Ureter (tissue), 1 donor: Measurements from ENCODE around the gene PPP1R12B. TPM values are rescaled to one million over a fixed set of nuclear protein-coding genes. Genes with fewer than 3 reads are reported as not detected.
"Not testable (repeated sequence)": the region's sequence is repeated elsewhere in the genome, so short reads cannot be mapped to it uniquely, and the experiment has no call there.

Experiments used
- DNase-seq: peaks from one replicate; pipeline ENCODE4 v3.0.0-alpha.2; 2020; ENCODE audit warnings: low spot score
- total RNA-seq: library from RNA; stranded (reverse); gene quantifications from one replicate; pipeline ENCODE4 v1.2.4, GENCODE V29; 2023
- donor health status: DM: yes; HTN: yes; CAD: no.

Gene PPP1R12B
- total RNA-seq, 1 donor from 2014 or later, result 207 TPM

DNA sequence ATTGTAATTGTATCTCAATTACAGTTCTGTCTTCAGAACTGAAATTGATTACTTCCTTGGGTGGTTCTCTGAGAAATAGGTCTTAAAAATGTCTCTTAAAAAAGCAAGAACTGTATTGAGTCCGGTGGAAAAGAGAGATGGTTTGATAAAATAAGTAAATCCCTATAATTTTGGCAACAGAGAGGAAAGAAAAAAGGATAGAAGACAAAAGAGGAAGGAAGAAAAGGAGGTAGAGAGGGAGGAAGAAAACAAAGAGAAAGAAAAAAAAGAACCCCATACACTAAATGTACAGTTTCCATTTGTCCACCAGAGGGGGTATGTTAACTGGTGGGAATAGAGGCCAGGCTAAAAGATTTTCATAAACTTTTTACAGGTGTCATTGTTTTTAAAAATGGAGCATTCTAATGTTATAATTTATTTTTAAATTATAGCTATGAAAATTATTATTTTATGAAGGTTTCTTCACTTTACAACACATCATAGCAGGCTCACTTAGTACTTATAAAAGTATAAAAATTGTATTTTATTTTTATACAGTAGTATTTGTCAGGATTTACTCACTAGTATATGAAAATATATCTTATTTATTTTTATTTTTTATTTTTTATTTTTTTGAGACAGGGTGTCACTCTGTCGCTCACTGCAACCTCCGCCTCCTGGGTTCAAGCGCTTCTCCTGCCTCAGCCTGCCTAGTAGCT lies 4.7 kb upstream of the PPP1R12B start:
- no peak for DNase-seq

- no peak for DNase-seq
Observed at GRCh38 chr1:202348005-202348508, 442 bp upstream of the PPP1R12B start.

GRCh38 chr1:202349206-202349928 lies 868 bp downstream of the PPP1R12B start:
- no peak for DNase-seq

DNA sequence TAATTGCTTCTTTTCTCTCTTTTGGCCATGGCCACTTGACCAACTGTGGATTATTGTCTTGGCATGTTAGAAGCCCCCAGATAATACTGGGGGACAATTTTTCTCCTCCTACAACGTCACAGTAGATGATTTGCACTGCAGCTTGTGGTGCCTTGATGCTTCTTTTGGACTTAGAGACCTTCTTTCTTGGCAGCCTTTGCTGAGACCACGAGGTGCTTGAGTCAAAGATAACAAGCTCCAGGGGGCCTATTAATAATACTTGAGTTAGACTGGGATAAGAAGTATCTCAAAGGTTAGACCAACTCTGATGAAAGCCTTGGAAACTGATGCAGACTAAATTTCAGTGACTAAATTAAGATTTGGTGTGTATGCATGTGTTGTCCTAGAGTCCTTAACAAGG lies 3.2 kb downstream of the PPP1R12B start:
- no peak for DNase-seq

- DNase-seq, result not testable (repeated sequence)
Observed at GRCh38 chr1:202352583-202353197, 4.2 kb downstream of the PPP1R12B start.

DNA sequence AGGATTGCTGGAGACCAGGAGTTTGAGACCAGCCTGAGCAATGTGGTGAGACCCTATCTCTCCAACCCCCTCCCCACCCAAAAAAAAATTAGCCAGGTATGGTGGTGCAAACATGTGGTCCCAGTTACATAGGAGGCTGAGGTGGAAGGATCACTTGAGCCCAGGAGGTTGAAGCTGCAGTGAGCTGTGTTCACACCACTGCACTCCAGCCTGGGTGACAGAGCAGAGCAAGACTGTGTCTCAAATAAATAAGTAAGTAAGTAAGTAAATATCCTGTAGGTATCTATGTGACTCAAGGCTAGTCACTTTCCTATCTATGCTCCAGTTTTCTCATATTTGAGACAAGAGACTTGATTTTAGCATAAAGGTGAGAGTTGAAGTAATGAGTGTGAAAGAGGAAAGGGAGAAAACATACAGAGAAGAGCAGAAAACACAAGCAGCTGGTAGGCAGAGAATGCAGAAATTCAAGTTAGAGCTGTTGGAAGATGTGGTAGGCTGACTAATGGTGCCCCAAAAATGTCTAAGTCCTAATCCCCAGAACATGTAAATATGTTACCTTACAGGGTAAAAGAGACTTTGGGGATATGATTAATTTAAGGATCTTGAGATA lies 7.5 kb downstream of the PPP1R12B start:
- DNase-seq, result no peak

- DNase-seq, result no peak
Observed at GRCh38 chr1:202357506-202357905, 9.0 kb downstream of the PPP1R12B start.

DNA sequence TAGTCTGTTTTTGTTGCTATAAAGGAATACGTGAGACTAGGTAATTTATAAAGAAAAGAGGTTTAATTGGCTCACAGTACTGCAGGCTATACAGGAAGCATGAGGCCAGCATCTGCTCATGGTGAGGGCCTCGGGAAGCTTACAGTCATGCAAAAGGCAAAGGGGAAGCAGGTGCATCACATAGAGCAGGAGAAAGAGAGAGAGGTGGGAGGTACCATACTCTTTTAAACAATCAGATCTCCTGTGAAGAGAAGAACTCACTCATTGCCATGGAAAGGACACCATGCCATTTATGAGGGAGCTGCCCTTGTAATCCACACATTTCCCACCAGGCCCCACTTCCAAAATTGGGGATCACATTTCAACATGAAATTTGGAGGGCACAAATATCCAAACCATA lies 12.7 kb downstream of the PPP1R12B start:
- no peak for DNase-seq

- DNase-seq, result no peak
Observed at GRCh38 chr1:202361701-202362100, 13.2 kb downstream of the PPP1R12B start.

DNA sequence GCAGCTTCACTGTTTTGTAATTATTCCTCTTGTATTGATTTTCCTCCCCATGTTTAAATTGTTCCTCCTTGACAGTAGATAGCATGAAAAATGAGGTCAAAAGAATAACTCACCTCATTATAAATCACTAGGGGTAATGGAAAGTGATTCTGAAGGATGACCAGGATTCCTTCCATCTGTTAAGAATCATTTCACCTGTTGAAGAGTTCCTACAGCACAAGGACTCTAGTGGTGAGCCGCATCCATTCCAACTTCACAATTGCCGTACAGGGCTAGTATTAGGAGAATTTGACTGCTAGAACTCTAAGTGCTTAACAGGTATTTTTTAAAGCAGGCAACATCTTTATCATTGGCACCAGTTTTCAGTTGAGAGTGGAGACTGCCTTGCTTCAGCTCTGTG lies 13.7 kb downstream of the PPP1R12B start:
- DNase-seq, result no peak

GRCh38 chr1:202365092-202365815 lies 16.8 kb downstream of the PPP1R12B start:
- no peak for DNase-seq

DNA sequence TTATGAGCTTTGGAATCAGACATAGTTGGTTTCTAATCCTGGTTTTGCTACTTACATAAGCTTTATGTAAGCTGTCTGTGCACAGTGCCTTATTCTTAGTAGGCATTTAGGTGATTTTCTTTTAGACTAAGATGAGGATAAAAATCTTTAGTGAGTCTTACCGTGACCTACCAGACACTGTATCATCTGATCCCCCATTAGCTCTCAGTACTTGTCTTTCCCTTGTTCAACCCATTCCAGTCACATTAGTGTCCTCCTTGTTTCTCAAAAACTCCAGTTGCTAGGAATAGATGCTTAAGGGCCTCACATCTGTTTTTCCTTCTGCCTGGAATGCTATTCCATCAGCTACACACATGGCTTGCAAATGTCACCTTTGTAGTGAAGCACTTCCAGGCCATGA lies 18.8 kb downstream of the PPP1R12B start:
- DNase-seq, result no peak

DNA sequence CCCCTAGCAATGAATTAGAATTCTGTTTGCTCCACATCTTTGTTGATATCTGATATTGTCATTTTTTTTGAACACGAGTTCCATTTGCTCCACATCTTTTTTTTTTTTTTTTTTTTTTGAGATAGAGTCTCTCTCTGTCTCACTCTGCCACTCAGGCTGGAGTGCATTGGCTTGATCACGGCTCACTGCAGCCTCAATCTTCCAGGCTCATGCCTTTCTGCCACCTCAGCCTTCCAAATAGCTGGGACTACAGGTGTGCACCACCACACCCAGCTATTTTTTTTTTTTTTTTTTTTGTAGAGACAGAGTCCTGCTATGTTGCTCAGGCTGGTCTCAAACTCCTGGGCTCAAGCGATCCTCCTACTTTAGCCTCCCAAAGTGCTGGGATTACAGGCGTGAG lies 22.4 kb downstream of the PPP1R12B start:
- not testable (repeated sequence) for DNase-seq

GRCh38 chr1:202374099-202374498 lies 25.6 kb downstream of the PPP1R12B start:
- no peak for DNase-seq

- DNase-seq, result not testable (repeated sequence)
Observed at GRCh38 chr1:202375175-202375574, 26.7 kb downstream of the PPP1R12B start.

DNA sequence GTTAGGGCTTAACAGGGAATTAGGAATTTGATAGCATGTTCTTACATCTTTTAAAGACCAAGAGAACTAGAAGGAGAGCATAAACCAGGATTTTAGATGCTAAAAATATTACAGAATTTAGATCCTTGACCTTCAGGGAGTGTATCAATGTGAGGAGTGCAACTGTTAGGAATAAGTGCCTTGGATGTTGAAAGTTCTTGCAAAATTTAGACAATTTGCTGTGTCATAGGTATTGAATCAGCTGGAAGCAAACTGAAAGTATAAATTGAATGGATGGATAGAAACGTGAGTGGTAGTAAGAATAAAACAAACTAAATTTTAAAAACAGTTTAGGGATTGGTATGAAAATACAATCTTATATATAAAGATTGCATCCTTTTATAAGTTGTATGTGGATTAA lies 27.7 kb downstream of the PPP1R12B start:
- DNase-seq, result no peak

DNA sequence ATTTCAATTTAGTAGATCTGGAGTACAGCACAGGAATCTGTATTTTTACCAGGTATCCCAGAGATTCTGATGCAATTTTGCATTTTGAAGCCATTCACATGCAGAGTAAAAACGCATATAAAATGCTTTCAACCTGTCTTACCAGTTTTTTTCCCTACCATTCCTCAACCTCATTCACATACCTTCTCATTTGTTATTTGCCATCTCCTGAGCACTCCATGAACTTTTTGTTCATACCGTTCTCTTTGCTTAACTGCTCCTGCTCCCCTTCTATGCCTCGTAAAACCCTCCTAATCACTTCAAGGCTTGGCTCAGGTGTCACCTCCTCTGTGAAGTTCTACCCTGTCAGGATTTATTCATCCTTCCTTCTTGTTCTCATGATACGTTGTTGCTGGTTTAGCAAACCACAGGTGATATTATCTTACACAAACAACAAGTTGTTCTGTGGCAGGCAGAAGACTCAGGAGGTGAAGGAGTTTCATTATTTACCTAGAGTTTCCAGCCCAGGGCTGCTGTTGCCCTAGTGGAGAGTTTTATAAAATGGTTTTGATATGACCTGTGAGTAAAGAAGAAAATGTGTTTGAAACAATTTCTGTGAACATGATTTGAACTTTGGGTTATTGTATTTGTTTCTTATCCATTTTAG lies 31.5 kb downstream of the PPP1R12B start:
- not testable (repeated sequence) for DNase-seq

DNA sequence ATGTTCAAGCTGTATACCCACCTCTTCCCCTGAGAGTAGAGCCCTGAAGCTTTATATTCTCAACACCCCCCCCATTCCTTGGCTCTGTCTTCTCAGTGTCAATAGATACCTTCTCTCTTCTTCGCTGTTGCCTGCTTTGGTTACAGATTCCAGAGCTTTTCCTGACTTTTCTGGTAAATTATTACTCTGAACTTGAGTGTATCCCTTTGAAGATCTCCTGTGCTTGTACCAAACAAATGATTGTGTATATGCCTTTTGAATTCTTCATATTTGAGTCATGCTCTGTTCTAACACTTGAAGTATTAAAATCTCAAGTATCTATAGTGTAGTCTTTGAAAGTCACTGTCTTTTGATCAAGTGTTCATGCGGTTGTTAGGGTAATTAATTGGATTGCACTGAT lies 32.0 kb downstream of the PPP1R12B start:
- DNase-seq, result not testable (repeated sequence)

DNA sequence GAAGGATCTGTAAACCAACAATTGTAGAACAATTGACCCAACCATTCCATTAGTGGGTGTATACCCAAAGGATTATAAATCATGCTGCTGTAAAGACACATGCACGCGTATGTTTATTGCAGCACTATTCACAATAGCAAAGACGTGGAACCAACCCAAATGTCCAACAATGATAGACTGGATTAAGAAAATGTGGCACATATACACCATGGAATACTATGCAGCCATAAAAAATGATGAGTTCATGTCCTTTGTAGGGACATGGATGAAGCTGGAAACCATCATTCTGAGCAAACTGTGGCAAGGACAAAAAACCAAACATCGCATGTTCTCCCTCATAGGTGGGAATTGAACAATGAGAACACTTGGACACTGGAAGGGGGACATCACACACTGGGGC lies 33.4 kb downstream of the PPP1R12B start:
- not testable (repeated sequence) for DNase-seq

GRCh38 chr1:202395831-202396230 lies 47.3 kb downstream of the PPP1R12B start:
- not testable (repeated sequence) for DNase-seq

- no peak for DNase-seq
Observed at GRCh38 chr1:202397256-202397655, 48.8 kb downstream of the PPP1R12B start.
